ENCODE data around the gene C4orf17.

The C4orf17 gene

DNA sequence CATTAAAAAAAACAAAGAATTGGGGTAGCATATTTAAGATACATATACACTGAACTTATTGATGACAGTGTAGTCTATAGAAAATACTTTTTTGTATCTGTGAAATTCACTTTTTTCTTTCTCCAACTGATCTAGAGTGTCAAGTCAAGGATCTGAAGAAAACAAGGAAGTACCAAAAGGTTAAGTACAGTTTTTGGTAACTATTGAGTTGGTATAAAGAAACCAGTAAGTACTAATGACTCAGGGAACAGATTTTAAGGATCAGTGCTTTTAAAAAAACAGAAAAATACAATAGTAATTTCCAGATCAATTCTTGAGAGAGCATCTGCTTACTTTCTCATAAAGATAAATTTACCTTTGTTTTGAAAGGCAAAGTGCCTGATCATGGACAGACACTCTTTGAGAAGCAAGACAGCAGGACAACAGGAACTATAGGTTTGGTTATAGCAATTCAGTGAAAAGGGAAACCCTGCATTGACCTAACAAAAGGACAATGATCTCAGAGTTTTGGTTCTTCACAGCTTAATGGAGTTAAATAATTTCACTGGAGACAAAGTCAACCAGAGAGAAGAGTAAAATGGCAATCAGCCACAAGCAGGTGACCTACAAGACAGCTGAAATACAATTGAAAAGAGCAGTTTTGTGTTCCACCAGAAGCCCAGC, 29.6 kb downstream of the C4orf17 start:
- DNase-seq, result no peak

- DNase-seq, result no peak
Observed at GRCh38 chr4:99552872-99553271, 42.1 kb downstream of the C4orf17 start.

DNA sequence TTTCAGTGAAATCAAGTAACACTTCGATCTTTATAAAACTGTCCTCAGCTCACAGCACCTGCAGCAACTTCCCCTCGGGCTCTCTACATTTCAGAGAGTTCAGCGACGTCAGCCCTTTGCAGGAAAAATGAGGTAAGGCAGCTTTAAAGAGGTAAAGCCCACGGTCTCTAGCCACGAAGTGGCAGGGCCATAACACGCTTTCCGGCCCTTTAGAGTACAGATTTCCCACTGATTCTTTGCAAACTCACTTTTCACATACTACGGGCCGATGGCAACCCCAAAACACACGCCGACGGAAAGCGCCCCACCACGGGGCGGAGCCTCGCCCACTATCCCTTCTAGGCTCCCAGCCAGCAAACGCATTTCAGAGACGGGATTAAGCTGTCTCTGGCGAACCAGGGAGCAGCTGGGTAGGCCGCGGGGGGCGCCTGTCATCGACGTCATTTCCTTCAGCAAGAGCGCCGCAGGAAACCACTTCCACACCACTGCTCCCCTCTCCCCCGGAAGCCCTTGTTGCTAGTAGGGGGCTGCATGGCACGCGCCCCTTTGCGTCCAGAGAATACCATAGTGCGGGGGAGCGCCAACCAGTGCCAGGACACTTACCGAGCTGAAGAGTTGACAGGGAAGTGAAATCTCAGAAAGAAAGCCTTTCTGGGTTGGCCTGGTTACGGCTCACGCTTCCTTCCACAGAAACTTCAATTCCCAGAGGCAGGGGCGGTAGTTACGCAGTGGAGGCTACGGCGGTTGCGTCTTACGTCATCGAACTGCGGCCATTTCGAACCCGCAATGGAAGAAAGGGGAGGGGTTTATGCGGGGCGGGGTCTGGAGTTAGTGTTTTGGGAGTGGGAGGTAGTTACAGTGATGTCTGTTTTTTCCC, 52.7 kb downstream of the C4orf17 start, which contains the start of gene TRMT10A:
TSS of gene TRMT10A (minus strand) at position 730 of the 877 bp plus-strand sequence. CDS start 4,701 bp downstream, outside the sequence.
- DNase-seq, result peak; percentile 90

DNA sequence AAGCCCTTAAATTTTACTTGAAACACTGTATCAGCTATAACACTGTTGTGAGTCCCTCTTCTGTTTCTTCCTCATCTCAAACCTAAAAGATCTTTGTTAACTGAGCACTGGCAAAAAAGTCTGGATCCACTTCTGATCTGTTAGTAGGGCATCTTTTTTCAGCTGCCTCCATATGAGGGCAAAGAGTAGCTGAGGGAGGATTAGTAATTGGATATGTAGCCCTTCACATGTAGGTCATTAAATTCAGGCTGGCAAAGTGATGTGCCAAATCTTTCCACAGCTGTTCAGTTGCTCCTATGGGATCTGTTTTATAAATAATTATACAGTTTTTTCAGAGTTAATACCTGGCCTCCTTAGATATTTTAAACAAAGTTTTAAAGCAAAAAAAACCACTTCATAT, 54.1 kb downstream of the C4orf17 start:
- no peak for DNase-seq

- DNase-seq, result no peak
Observed at GRCh38 chr4:99571883-99572282, 61.1 kb downstream of the C4orf17 start.

DNA sequence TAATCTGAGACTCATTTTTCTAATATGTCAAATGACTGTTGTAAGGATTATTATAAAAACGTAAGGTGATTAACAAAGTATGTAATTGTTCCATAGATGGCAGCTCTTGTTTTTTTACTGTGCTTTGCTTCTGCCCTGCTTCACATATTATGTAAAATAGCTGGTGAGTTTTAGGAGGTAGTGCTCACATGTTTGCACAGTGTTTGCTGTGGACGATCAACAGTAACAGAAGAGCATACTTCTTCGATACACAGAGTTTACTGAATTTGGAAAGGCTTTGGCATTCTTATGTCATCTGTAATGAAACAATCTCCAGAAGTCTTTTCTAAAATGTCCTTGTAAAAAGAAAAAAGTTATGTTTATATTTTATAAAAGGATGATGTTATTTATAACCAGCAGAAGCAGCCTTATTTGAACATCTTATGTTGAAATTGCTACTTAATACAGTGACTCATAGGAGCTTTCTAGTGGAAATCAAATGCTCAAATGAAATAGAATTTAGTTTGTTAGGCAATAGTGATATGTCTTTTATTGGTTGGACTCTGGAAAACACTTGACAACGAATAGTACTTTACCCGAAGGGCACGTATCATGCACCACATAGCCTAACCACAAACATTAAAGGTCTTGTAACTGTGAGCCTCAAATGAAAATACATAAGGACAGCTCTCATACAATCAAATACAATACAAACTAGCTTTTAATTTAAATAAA, 61.9 kb downstream of the C4orf17 start:
- DNase-seq, result no peak

DNA sequence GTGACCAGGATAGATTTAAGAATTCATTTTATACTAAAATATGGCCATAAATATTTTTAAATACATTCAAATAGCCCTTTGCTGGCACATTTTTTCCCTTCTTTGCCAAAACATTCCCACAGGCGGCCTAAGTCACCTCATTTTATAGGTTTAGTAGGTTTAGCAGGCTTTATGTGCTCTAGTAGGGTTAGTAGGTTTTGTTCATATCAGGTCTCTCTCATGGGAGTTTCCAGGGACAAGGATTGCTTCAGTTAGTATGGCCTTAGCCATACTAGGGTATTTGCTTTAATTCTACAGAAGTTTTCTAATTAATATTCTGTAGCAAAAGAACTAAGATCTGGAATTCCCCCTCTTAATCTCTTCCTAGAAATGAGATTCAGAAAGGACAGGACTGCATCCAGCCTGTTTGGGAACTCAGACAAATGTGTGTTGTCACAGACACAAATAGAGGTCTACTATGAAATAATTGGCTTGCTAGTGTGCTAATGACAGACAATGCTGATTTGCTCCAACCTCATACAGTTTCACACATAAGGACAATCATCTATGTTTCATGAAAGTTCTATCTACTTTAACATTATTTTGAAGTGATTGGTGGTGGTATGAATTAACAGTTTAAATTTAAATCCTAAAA, 63.0 kb downstream of the C4orf17 start:
- DNase-seq, result no peak

DNA sequence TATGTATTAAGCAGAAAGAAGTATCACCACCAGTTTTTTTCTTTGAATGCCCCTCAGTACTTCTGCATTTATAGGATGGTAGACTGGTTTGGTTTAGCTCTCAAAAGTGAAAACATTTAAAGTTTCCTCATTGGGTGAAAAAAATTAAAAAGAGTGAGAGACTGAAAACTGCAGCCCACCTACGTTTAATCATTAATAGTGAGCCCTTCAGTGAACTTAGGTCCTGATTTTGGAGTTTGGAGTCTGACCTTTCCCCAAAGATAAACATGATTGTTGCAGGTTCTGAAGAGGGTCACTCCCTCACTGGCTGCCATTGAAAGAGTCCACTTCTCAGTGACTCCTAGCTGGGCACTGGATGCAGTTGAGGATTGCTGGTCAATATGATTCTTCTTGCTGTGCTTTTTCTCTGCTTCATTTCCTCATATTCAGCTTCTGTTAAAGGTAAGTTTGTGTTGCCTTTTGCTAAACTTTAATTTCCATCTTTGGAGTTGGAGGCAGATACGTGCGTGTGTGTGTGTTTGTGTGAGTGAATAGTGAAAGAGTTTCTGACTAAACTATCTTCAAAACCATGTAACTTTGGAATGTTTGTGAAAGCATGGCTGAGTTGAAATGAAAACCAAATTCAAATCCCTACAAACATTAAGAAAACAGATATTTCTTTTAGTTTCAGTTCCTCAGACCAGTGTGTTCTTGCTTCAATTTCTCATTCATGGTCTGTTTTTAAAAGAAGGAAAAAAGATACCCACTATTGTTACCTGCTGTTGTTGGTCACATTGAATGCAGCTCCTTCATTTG, 63.9 kb downstream of the C4orf17 start, which contains the start of gene MTTP:
TSS of gene MTTP (plus strand) at position 295 of the 795 bp plus-strand sequence. CDS start at position 381, 86 bp downstream.
- no peak for DNase-seq

DNA sequence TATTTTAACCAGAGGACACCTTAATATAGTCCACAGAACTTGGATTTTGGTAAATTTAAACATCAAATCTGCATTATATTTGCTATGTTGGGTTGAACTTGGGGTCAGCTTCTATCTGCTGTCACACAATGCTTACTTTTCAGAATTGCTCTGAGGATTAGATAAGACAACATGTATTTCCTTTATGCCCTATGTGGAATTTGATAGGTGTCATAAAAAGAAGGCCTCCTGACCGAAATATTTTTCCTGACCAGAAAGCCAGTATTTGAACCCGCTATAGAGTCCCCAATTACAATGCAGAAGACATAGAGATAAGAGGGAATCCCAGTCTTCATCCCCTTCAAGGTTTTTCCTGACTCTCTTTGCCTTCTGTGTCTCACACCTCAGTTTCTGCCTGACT, 67.9 kb downstream of the C4orf17 start:
- DNase-seq, result no peak

GRCh38 chr4:99585516-99585915, 74.7 kb downstream of the C4orf17 start:
- DNase-seq, result no peak

GRCh38 chr4:99586322-99586721, 75.5 kb downstream of the C4orf17 start:
- DNase-seq, result no peak

- DNase-seq, result no peak
Observed at GRCh38 chr4:99586797-99587196, 76.0 kb downstream of the C4orf17 start.

DNA sequence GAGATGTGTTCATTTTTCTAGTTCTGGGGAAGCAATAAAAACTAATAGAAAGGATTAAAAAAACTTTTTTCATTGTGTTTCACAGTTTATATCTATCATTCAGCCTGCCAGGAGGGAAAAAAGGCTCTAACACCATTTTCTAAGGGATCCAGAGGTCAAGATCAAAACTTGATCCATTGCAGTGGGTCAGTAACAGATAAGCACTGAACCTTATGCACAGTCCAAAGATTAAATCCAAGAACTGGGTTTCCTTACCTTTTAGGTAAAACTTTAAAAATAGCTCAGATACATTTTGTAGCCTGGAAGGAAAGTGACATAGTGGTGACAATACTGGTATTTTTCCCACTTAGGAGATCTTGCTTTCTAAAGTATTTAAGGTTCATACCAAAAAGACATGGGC, 76.5 kb downstream of the C4orf17 start:
- DNase-seq, result no peak

- DNase-seq, result no peak
Observed at GRCh38 chr4:99587803-99588202, 77.0 kb downstream of the C4orf17 start.

DNA sequence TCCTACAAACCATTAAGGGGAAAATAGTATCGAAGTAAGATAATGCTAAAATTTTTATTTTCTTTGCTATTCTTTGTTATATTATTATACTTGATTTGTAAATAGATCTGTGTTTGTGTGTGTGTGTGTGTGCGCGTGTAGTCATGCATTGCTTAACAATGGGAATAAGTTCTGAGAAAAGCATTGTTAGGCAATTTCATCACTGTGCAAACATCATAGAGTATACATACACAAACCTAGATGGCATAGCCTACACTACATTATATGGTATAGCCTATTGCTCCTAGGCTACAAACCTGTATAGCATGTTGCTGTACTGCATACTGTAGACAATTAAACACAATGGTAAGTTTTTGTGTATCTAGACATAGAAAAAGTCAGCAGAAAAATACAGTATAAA, 80.9 kb downstream of the C4orf17 start:
- no peak for DNase-seq

All from activated gamma-delta T cell treated with Interleukin-2 at 50 U/mL for 16 hours (primary cell).